Liver (tissue), 9 donors: ENCODE data around the gene CLEC16A. TPM values are rescaled to one million over a fixed set of nuclear protein-coding genes. Genes with fewer than 3 reads are reported as not detected.

ENCODE experiments used
- DNase-seq: peaks from one replicate; pipeline ENCODE4 v3.0.0-alpha.2; 2017; ENCODE audit warnings: low spot score
- H3K27ac ChIP-seq, 2 donors: one replicate each; pipeline ENCODE4 v1.7.0; 2013; ENCODE audit warnings: inconsistent platforms in 2 of 2, low read length in 2 of 2, control low read depth in 1 of 2, low read depth in 1 of 2, mild to moderate bottlenecking in 1 of 2
- H3K27me3 ChIP-seq, 4 donors: one replicate each; pipeline versions ENCODE4 v1.6.1 to v1.7.0; 2013; ENCODE audit warnings: low read length in 3 of 4, inconsistent platforms in 1 of 4, mild to moderate bottlenecking in 1 of 4, moderate library complexity in 1 of 4; ENCODE audit not compliant: control insufficient read depth in 4 of 4, insufficient read depth in 4 of 4
- H3K36me3 ChIP-seq, 4 donors: one replicate each; pipeline versions ENCODE4 v1.6.1 to v1.7.0; 2013; ENCODE audit warnings: low read length in 3 of 4, mild to moderate bottlenecking in 3 of 4, low read depth in 1 of 4, moderate library complexity in 1 of 4; ENCODE audit not compliant: control insufficient read depth in 4 of 4, insufficient read depth in 3 of 4
- H3K4me1 ChIP-seq, 4 donors: one replicate each; pipeline versions ENCODE4 v1.6.1 to v1.7.0; 2013; ENCODE audit warnings: low read length in 3 of 4, mild to moderate bottlenecking in 3 of 4, moderate library complexity in 1 of 4; ENCODE audit not compliant: control insufficient read depth in 4 of 4, insufficient read depth in 4 of 4
- H3K4me3 ChIP-seq, 3 donors: one replicate each; pipeline versions ENCODE4 v1.6.1 to v1.7.0; 2013; ENCODE audit warnings: low read length in 3 of 3, control low read depth in 1 of 3, low read depth in 1 of 3, mild to moderate bottlenecking in 1 of 3
- H3K9ac ChIP-seq, 2 donors: one replicate each; pipeline ENCODE4 v1.7.0; 2013; ENCODE audit warnings: low read length in 2 of 2, mild to moderate bottlenecking in 2 of 2, moderate library complexity in 2 of 2, control low read depth in 1 of 2, low read depth in 1 of 2
- H3K9me3 ChIP-seq, 4 donors: one replicate each; pipeline versions ENCODE4 v1.6.1 to v1.7.0; 2013; ENCODE audit warnings: low read length in 3 of 4; ENCODE audit not compliant: control insufficient read depth in 4 of 4
- ATF3 ChIP-seq: IDR thresholded peaks from 2 replicates; pipeline ENCODE4 v1.6.1; 2016; ENCODE audit warnings: antibody characterized with exemption
- CTCF ChIP-seq: fragments of 150-350 bp; IDR thresholded peaks from 2 replicates; pipeline ENCODE4 v1.5.1; 2017; ENCODE audit warnings: improper control_type of control experiment, low read depth, low read length; ENCODE audit not compliant: missing input control
- EGR1 ChIP-seq, 2 donors: IDR thresholded peaks; 2 replicates each; pipeline ENCODE4 v1.6.1; 2016 to 2018; ENCODE audit warnings: antibody characterized with exemption in 2 of 2, low read depth in 2 of 2
- FOXA1 ChIP-seq: IDR thresholded peaks from 2 replicates; pipeline ENCODE4 v1.6.1; 2016; ENCODE audit warnings: antibody characterized with exemption
- FOXA2 ChIP-seq: IDR thresholded peaks from 2 replicates; pipeline ENCODE4 v1.6.1; 2016; ENCODE audit warnings: antibody characterized with exemption
- GABPA ChIP-seq, 2 donors: IDR thresholded peaks in 1 of 2; conservative IDR thresholded peaks in 1 of 2; 2 replicates each; pipeline ENCODE4 v1.6.1; 2016; ENCODE audit warnings: antibody characterized with exemption in 2 of 2, mild to moderate bottlenecking in 1 of 2, moderate library complexity in 1 of 2
- HNF4A ChIP-seq, 2 donors: conservative IDR thresholded peaks; 2 replicates each; pipeline ENCODE4 v1.6.1; 2016; ENCODE audit warnings: antibody characterized with exemption in 2 of 2, mild to moderate bottlenecking in 2 of 2
- HNF4G ChIP-seq: IDR thresholded peaks from 2 replicates; pipeline ENCODE4 v1.6.1; 2016; ENCODE audit warnings: antibody characterized with exemption
- JUND ChIP-seq, 2 donors: IDR thresholded peaks; 2 replicates each; pipeline ENCODE4 v1.6.1; 2016; ENCODE audit warnings: antibody characterized with exemption in 2 of 2
- NR2F2 ChIP-seq: IDR thresholded peaks from 2 replicates; pipeline ENCODE4 v1.6.1; 2016; ENCODE audit warnings: antibody characterized with exemption
- RAD21 ChIP-seq, 2 donors: IDR thresholded peaks; 2 replicates each; pipeline ENCODE4 v1.6.1; 2016; ENCODE audit warnings: antibody characterized with exemption in 2 of 2, mild to moderate bottlenecking in 2 of 2
- REST ChIP-seq: IDR thresholded peaks from 2 replicates; pipeline ENCODE4 v1.6.1; 2016; ENCODE audit warnings: antibody characterized with exemption, mild to moderate bottlenecking
- RXRA ChIP-seq, 2 donors: IDR thresholded peaks; 2 replicates each; pipeline ENCODE4 v1.6.1; 2017 to 2018; ENCODE audit warnings: antibody characterized with exemption in 2 of 2, mild to moderate bottlenecking in 1 of 2
- SP1 ChIP-seq: IDR thresholded peaks from 2 replicates; pipeline ENCODE4 v1.6.1; 2018; ENCODE audit warnings: antibody characterized with exemption, mild to moderate bottlenecking
- TAF1 ChIP-seq: conservative IDR thresholded peaks from 2 replicates; pipeline ENCODE4 v1.6.1; 2016; ENCODE audit warnings: antibody characterized with exemption, mild to moderate bottlenecking
- ZBTB33 ChIP-seq: IDR thresholded peaks from 2 replicates; pipeline ENCODE4 v1.6.1; 2016; ENCODE audit warnings: antibody characterized with exemption
- WGBS: extraction: QIAGEN DNeasy Blood & Tissue Kit; methylation state at CpG from one replicate; pipeline ENCODE4 v1.1.7; 2013; 5-methylcytosine and 5-hydroxymethylcytosine counted together
- polyA plus RNA-seq, 2 donors: library from polyadenylated mRNA; stranded (reverse) in 1 of 2; unstranded in 1 of 2; fragments of 200-250 nt in 1 of 2; fragments of >200 nt in 1 of 2; fragmentation: Nextera tagmentation in 1 of 2; extraction: Ambion mirVana in 1 of 2; gene quantifications; one replicate each; pipeline versions ENCODE4 v1.2.1 to v1.2.3, GENCODE V29; 2013 to 2015
- total RNA-seq, 2 donors: library from RNA; depleted of rRNA; stranded (reverse); fragments of >200 nt; gene quantifications; one replicate each; pipeline ENCODE4 v1.2.3, GENCODE V29; 2014
- donor health status: healthy.
- donor health status: healthy.
- donor health status: healthy.
- donor health status: healthy.
- donor health status: healthy.

The CLEC16A gene
- total and polyA plus RNA-seq, 4 donors = 9.7 to 23.0 (median 17.4) TPM

- Histone ChIP-seq H3K27me3 (no peaks in the 10 kb centered on the region), H3K36me3 (peaks cover 3 to 18% (median 13%) of the 10 kb centered on the region in 4 donors), H3K4me3 (no peak overlapping the region), H3K27ac (no peak overlapping the region), H3K9ac (no peak overlapping the region), H3K4me1 (peaks cover 0 to 5% (median 0%) of the 10 kb centered on the region in 4 donors), H3K9me3 (no peaks in the 10 kb centered on the region)
- TF ChIP-seq CTCF (no peak), RAD21 (IDR thresholded peaks at IDR 0.05) (no peak), JUND (IDR thresholded peaks at IDR 0.05) (no peak), EGR1 (IDR thresholded peaks at IDR 0.05; ENCODE audit: low read depth in 2 of 2) (no peak), FOXA2 (no peak)
- 97% methylated on average over 4 of the region's 4 CpGs for WGBS
- no peak for DNase-seq
Observed at GRCh38 chr16:11004351-11004750, 60.0 kb downstream of the CLEC16A start.

- Histone ChIP-seq H3K9ac (no peak overlapping the region), H3K27ac (no peak overlapping the region), H3K4me3 (no peak overlapping the region), H3K27me3 (no peaks in the 10 kb centered on the region), H3K4me1 (peaks cover 0 to 5% (median 0%) of the 10 kb centered on the region in 4 donors), H3K36me3 (peaks cover 6 to 18% (median 13%) of the 10 kb centered on the region in 4 donors), H3K9me3 (no peaks in the 10 kb centered on the region)
- no peak for TF ChIP-seq ATF3
- TF ChIP-seq JUND (IDR thresholded peaks at IDR 0.05) = no peak
- TF ChIP-seq FOXA1 = no peak
- no peak for TF ChIP-seq EGR1 (IDR thresholded peaks at IDR 0.05; ENCODE audit: low read depth in 2 of 2)
- TF ChIP-seq RAD21 (IDR thresholded peaks at IDR 0.05) = no peak
- TF ChIP-seq FOXA2 = no peak
- no peak for TF ChIP-seq HNF4G
- DNase-seq = no peak
- WGBS = 94% methylated on average over 5 of the region's 5 CpGs
Observed at GRCh38 chr16:11004973-11005610, 60.7 kb downstream of the CLEC16A start.

- TF ChIP-seq HNF4G = no peak
- TF ChIP-seq FOXA1 = no peak
- TF ChIP-seq CTCF = no peak
- TF ChIP-seq NR2F2 = no peak
- TF ChIP-seq ZBTB33 = no peak
- no peak for TF ChIP-seq EGR1 (IDR thresholded peaks at IDR 0.05; ENCODE audit: low read depth in 2 of 2)
- no peak for TF ChIP-seq TAF1
- TF ChIP-seq RAD21 (IDR thresholded peaks at IDR 0.05) = no peak
- no peak for TF ChIP-seq JUND (IDR thresholded peaks at IDR 0.05)
- no peak for TF ChIP-seq SP1
- TF ChIP-seq FOXA2 = no peak
- TF ChIP-seq GABPA (IDR thresholded peaks at IDR 0.05 in 1 of 2, conservative IDR thresholded peaks at IDR 0.05 in 1 of 2) = no peak
- TF ChIP-seq HNF4A (conservative IDR thresholded peaks at IDR 0.05) = no peak
- no peak for TF ChIP-seq REST
- TF ChIP-seq RXRA (IDR thresholded peaks at IDR 0.05) = no peak
- no peaks in the 10 kb centered on the region for H3K9me3 ChIP-seq
- H3K27me3 ChIP-seq = no peaks in the 10 kb centered on the region
- H3K36me3 ChIP-seq = peaks cover 6 to 21% (median 13%) of the 10 kb centered on the region in 4 donors
- peaks cover 0 to 5% (median 0%) of the 10 kb centered on the region in 4 donors for H3K4me1 ChIP-seq
- no peak overlapping the region for H3K9ac ChIP-seq
- H3K27ac ChIP-seq = no peak overlapping the region
- H3K4me3 ChIP-seq = no peak overlapping the region
- DNase-seq = no peak
- 95% methylated on average over 4 of the region's 4 CpGs for WGBS
Observed at GRCh38 chr16:11005611-11005975, 61.2 kb downstream of the CLEC16A start.
